HEK293 (cell line): ENCODE data around the gene THTPA.

Experiments used
- GLI4 ChIP-seq: fragments of 450-650 bp; formaldehyde crosslinking; IDR thresholded peaks from 2 replicates; pipeline ENCODE4 v1.5.1; 2016; ENCODE audit warnings: missing biosample characterization, missing genetic modification characterization
- KLF10 ChIP-seq: fragments of 450-650 bp; IDR thresholded peaks from 2 replicates; pipeline ENCODE4 v1.5.1; 2018; ENCODE audit warnings: missing biosample characterization, mild to moderate bottlenecking, missing genetic modification characterization
- OSR2 ChIP-seq: fragments of 450-650 bp; formaldehyde crosslinking; IDR thresholded peaks from 2 replicates; pipeline ENCODE4 v1.5.1; 2016; ENCODE audit warnings: missing biosample characterization, missing genetic modification characterization
- TCF7L2 ChIP-seq: IDR thresholded peaks from 2 replicates; pipeline ENCODE4 v1.6.1; 2011; ENCODE audit warnings: low read depth, mild to moderate bottlenecking, inconsistent platforms, low read length, moderate library complexity, borderline replicate concordance
- ZBTB1 ChIP-seq: fragments of 450-650 bp; formaldehyde crosslinking; IDR thresholded peaks from 2 replicates; pipeline ENCODE4 v1.5.1; 2016; ENCODE audit warnings: missing biosample characterization, missing genetic modification characterization
- ZBTB6 ChIP-seq: fragments of 450-650 bp; formaldehyde crosslinking; IDR thresholded peaks from 2 replicates; pipeline ENCODE4 v1.5.1; 2017; ENCODE audit warnings: missing biosample characterization, missing genetic modification characterization
- ZBTB7A ChIP-seq: fragments of 450-650 bp; formaldehyde crosslinking; IDR thresholded peaks from 2 replicates; pipeline ENCODE4 v1.5.1; 2016; ENCODE audit warnings: low read depth, missing biosample characterization, missing genetic modification characterization
- ZNF10 ChIP-seq: fragments of 450-650 bp; formaldehyde crosslinking; IDR thresholded peaks from 2 replicates; pipeline ENCODE4 v1.5.1; 2017; ENCODE audit warnings: missing biosample characterization, missing genetic modification characterization
- ZNF121 ChIP-seq: fragments of 450-650 bp; formaldehyde crosslinking; IDR thresholded peaks from 2 replicates; pipeline ENCODE4 v1.5.1; 2016; ENCODE audit warnings: missing biosample characterization, missing genetic modification characterization
- ZNF211 ChIP-seq: fragments of 450-650 bp; formaldehyde crosslinking; IDR thresholded peaks from 2 replicates; pipeline ENCODE4 v1.5.1; 2016; ENCODE audit warnings: low read depth, missing biosample characterization, missing genetic modification characterization
- ZNF280D ChIP-seq: fragments of 450-650 bp; formaldehyde crosslinking; IDR thresholded peaks from 2 replicates; pipeline ENCODE4 v1.5.1; 2016; ENCODE audit warnings: missing biosample characterization, missing genetic modification characterization
- ZNF302 ChIP-seq: fragments of 450-650 bp; formaldehyde crosslinking; IDR thresholded peaks from 2 replicates; pipeline ENCODE4 v1.5.1; 2016; ENCODE audit warnings: missing biosample characterization, missing genetic modification characterization, low read depth
- ZNF350 ChIP-seq: fragments of 450-650 bp; formaldehyde crosslinking; IDR thresholded peaks from 2 replicates; pipeline ENCODE4 v1.5.0; 2017; ENCODE audit warnings: missing biosample characterization, mild to moderate bottlenecking, missing genetic modification characterization
- ZNF391 ChIP-seq: fragments of 450-650 bp; formaldehyde crosslinking; IDR thresholded peaks from 2 replicates; pipeline ENCODE4 v1.5.1; 2016; ENCODE audit warnings: low read depth, missing biosample characterization, missing genetic modification characterization, borderline replicate concordance
- ZNF394 ChIP-seq: fragments of 450-650 bp; formaldehyde crosslinking; IDR thresholded peaks from 2 replicates; pipeline ENCODE4 v1.5.1; 2016; ENCODE audit warnings: missing biosample characterization, missing genetic modification characterization, mild to moderate bottlenecking, moderate library complexity, borderline replicate concordance
- ZNF423 ChIP-seq: fragments of 450-650 bp; formaldehyde crosslinking; IDR thresholded peaks from 2 replicates; pipeline ENCODE4 v1.5.1; 2016; ENCODE audit warnings: missing biosample characterization, missing genetic modification characterization
- ZNF426 ChIP-seq: fragments of 450-650 bp; formaldehyde crosslinking; IDR thresholded peaks from 2 replicates; pipeline ENCODE4 v1.5.1; 2017; ENCODE audit warnings: missing biosample characterization, missing genetic modification characterization, mild to moderate bottlenecking, inconsistent platforms, moderate library complexity
- ZNF48 ChIP-seq: fragments of 450-650 bp; formaldehyde crosslinking; IDR thresholded peaks from 2 replicates; pipeline ENCODE4 v1.5.1; 2016; ENCODE audit warnings: missing biosample characterization, missing genetic modification characterization
- ZNF530 ChIP-seq: fragments of 450-650 bp; formaldehyde crosslinking; IDR thresholded peaks from 2 replicates; pipeline ENCODE4 v1.5.1; 2016; ENCODE audit warnings: low read depth, missing biosample characterization, missing genetic modification characterization
- ZNF555 ChIP-seq: fragments of 450-650 bp; formaldehyde crosslinking; conservative IDR thresholded peaks from 2 replicates; pipeline ENCODE4 v1.5.1; 2017; ENCODE audit warnings: missing biosample characterization, mild to moderate bottlenecking, missing genetic modification characterization, inconsistent platforms
- ZNF626 ChIP-seq: fragments of 450-650 bp; sonication (Bioruptor Pico); formaldehyde crosslinking; IDR thresholded peaks from 2 replicates; pipeline ENCODE4 v1.5.1; 2018; ENCODE audit warnings: missing biosample characterization, missing genetic modification characterization, inconsistent platforms
- ZNF645 ChIP-seq: fragments of 450-650 bp; formaldehyde crosslinking; IDR thresholded peaks from 2 replicates; pipeline ENCODE4; 2016; ENCODE audit warnings: missing biosample characterization, missing genetic modification characterization
- ZNF654 ChIP-seq: fragments of 450-650 bp; formaldehyde crosslinking; IDR thresholded peaks from 2 replicates; pipeline ENCODE4 v1.5.1; 2016; ENCODE audit warnings: low read depth, missing biosample characterization, missing genetic modification characterization
- ZNF670 ChIP-seq: fragments of 450-650 bp; formaldehyde crosslinking; IDR thresholded peaks from 2 replicates; pipeline ENCODE4 v1.5.1; 2016; ENCODE audit warnings: missing biosample characterization, missing genetic modification characterization, low read depth
- ZNF785 ChIP-seq: fragments of 450-650 bp; formaldehyde crosslinking; IDR thresholded peaks from 2 replicates; pipeline ENCODE4 v1.5.1; 2016; ENCODE audit warnings: missing biosample characterization, missing genetic modification characterization
- ZNF791 ChIP-seq: fragments of 450-650 bp; formaldehyde crosslinking; IDR thresholded peaks from 2 replicates; pipeline ENCODE4 v1.5.1; 2016; ENCODE audit warnings: missing biosample characterization, missing genetic modification characterization
- ZNF837 ChIP-seq: fragments of 450-650 bp; formaldehyde crosslinking; IDR thresholded peaks from 2 replicates; pipeline ENCODE4 v1.5.1; 2016; ENCODE audit warnings: missing biosample characterization, missing genetic modification characterization
- ZNF843 ChIP-seq: fragments of 450-650 bp; formaldehyde crosslinking; IDR thresholded peaks from 2 replicates; pipeline ENCODE4 v1.5.1; 2016; ENCODE audit warnings: missing biosample characterization, missing genetic modification characterization
- TF ChIP-seq, protein P1 (sequence below): fragments of 450-650 bp; formaldehyde crosslinking; IDR thresholded peaks from 2 replicates; pipeline ENCODE4 v1.5.1; 2017; ENCODE audit warnings: missing biosample characterization, missing genetic modification characterization
- TF ChIP-seq, protein P2 (sequence below): fragments of 450-650 bp; formaldehyde crosslinking; IDR thresholded peaks from 2 replicates; pipeline ENCODE4 v1.5.1; 2017; ENCODE audit warnings: missing biosample characterization, missing genetic modification characterization

Gene THTPA

GRCh38 chr14:23555882-23556699, at the start of gene THTPA (continued):
- TF ChIP-seq ZNF785 (tag by site-specific recombination) (peak; percentile 54; the same call in 1 of the 2 replicates), ZNF121 (tag by site-specific recombination) (no peak; the same call in 1 of the 2 replicates), ZBTB1 (no peak), ZNF394 (peak; percentile 78), ZNF10 (tag by site-specific recombination) (no peak; the same call in 1 of the 2 replicates), KLF10 (0 out of 2 replicates have a peak, but pooled peaks have one; percentile 22), ZNF626 (tag by site-specific recombination) (no peak), ZNF280D (no peak), ZNF391 (tag by site-specific recombination) (no peak), ZNF645 (tag by site-specific recombination) (no peak), ZNF48 (tag by site-specific recombination) (no peak), ZNF302 (no peak), ZNF423 (tag by site-specific recombination) (no peak), ZBTB6 (tag by site-specific recombination) (no peak), OSR2 (tag by site-specific recombination) (no peak; the same call in 1 of the 2 replicates), ZNF555 (no peak), GLI4 (tag by site-specific recombination) (no peak), ZBTB7A (peak; percentile 97), ZNF837 (no peak), ZNF211 (no peak), ZNF530 (tag by site-specific recombination) (no peak), ZNF670 (tag by site-specific recombination) (no peak), ZNF654 (tag by site-specific recombination) (no peak), ZNF426 (no peak), TCF7L2 (no peak), ZNF791 (tag by site-specific recombination) (no peak), ZNF843 (tag by site-specific recombination) (0 out of 2 replicates have a peak, but pooled peaks have one; percentile 38), ZNF350 (tag by site-specific recombination) (no peak)
- TF ChIP-seq, protein P1, sequence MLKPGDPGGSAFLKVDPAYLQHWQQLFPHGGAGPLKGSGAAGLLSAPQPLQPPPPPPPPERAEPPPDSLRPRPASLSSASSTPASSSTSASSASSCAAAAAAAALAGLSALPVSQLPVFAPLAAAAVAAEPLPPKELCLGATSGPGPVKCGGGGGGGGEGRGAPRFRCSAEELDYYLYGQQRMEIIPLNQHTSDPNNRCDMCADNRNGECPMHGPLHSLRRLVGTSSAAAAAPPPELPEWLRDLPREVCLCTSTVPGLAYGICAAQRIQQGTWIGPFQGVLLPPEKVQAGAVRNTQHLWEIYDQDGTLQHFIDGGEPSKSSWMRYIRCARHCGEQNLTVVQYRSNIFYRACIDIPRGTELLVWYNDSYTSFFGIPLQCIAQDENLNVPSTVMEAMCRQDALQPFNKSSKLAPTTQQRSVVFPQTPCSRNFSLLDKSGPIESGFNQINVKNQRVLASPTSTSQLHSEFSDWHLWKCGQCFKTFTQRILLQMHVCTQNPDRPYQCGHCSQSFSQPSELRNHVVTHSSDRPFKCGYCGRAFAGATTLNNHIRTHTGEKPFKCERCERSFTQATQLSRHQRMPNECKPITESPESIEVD = no peak
- TF ChIP-seq, protein P2, sequence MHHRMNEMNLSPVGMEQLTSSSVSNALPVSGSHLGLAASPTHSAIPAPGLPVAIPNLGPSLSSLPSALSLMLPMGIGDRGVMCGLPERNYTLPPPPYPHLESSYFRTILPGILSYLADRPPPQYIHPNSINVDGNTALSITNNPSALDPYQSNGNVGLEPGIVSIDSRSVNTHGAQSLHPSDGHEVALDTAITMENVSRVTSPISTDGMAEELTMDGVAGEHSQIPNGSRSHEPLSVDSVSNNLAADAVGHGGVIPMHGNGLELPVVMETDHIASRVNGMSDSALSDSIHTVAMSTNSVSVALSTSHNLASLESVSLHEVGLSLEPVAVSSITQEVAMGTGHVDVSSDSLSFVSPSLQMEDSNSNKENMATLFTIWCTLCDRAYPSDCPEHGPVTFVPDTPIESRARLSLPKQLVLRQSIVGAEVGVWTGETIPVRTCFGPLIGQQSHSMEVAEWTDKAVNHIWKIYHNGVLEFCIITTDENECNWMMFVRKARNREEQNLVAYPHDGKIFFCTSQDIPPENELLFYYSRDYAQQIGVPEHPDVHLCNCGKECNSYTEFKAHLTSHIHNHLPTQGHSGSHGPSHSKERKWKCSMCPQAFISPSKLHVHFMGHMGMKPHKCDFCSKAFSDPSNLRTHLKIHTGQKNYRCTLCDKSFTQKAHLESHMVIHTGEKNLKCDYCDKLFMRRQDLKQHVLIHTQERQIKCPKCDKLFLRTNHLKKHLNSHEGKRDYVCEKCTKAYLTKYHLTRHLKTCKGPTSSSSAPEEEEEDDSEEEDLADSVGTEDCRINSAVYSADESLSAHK (tag by site-specific recombination) = no peak
